GM18873 (cell line): ENCODE measurements around the gene ALAD.
"Not testable (repeated sequence)": the region's sequence is repeated elsewhere in the genome, so short reads cannot be mapped to it uniquely, and the experiment has no call there.

Experiments used
- ATAC-seq: cut with Tn5 transposase; IDR thresholded peaks from one replicate; pipeline ENCODE4 v1.9.1; 2021; ENCODE audit warnings: mild to moderate bottlenecking, moderate library complexity, moderate number of reproducible peaks; ENCODE audit not compliant: unreplicated experiment, low FRiP score

ALAD gene

DNA sequence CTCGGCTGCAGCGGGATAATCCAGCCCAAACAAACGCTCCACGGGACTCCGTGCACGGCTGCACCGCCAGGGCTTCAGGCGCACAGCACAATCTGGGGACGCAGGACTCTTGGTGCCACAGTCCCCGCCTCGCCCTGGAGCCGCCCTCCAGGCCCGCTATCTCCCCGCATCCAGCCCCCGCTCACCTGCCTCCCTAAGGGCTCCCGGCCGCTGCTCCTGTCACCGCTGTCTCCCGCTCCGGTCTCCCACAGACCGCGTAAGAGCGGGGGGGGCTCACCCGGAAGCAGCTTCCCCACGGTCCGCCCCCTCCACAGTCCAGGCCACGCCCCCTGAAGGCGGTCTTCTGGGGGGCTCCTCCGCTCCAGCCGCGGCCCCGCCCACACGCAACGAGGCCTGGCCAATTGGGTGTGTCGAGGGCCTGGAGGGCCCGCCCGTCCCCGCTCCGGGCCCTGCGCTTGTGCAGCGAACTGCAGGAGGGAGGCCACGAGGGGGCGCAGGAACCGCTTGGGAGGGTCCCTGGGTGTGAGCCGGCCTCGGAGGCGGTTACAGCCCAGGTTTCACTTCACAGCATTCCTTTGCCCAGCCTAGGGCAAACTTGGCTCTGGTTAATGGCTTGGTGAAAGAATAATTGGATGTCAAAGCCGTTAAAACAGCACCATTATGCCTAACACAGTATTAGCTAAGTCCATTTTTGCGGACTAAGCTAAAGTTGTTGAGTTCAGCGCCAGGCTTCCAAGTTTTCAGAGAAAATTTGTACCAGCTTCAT, at the start of gene ALAD:
ALAD (minus strand) TSS at position 258 of the 766 bp plus-strand sequence. CDS start 7,725 bp downstream, outside the sequence.
- ATAC-seq = peak; percentile 91

DNA sequence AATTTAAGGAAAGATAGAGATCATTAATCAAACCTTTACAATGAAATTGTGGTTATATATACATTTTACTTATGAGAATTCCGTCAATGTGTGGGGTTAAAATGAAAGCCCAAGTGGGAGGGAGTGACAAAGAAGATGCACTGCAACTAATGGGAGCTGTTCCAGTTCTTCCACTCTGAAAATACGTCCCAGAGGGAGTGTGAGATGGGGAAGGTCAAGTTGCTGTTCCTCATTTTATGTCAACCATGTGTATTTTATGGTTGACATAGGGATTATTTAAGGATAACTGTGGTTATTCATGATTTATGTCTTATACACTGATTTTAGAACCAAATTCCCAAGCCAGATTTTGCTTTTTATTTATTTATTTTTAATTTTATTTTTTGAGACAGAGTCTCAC, 48.3 kb upstream of the ALAD start:
- ATAC-seq = no peak

DNA sequence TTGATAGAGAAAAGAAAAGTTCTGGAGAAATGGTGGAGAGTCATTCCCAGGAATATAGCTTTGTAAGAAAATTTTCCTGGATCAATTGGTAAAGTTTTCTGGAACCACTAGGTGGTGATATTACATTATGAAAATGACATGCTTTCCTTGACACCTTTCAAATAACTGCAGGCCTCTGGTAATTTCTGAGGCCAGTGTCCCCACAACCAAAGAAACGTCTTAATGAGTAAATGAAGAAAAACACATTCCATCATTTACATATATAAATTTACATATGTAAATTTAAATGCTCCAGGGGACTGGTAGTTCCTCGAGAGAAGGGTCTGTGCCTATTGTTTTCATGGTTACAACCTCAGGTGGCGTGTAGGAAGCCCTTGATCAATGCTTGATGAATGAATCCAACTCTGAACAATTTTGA, 45.2 kb upstream of the ALAD start:
- no peak for ATAC-seq

DNA sequence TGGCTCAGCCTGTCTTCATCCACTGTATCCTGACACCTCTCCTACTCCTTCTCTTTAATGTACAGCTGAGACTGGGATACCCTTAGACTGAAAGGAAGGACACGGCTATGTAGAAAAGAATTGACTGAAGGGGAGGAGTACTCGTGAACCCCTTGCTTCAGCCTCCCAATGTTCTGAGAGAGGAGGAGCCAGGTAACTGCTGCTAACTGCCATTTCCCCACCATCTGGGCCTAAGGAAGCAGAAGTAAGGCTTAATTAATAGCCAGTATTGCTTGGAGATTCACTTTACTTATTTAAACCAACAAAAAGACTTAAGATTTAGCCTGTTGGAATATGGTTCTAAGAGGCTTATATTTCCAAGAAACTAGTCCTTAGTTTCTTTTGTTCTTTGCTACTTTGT, 43.7 kb upstream of the ALAD start:
- ATAC-seq = no peak

DNA sequence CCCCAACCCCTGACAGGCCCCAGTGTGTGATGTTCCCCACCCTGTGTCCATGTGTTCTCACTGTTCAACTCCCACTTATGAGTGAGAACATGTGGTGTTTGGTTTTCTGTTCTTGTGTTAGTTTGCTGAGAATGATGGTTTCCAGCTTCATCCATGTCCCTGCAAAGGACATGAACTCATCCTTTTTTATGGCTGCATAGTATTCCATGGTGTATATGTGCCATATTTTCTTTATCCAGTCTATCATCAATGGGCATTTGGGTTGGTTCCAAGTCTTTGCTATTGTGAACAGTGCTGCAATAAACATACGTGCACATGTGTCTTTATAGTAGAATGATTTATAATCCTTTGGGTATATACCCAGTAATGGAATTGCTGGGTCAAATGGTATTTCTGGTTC, 36.6 kb upstream of the ALAD start:
- not testable (repeated sequence) for ATAC-seq

DNA sequence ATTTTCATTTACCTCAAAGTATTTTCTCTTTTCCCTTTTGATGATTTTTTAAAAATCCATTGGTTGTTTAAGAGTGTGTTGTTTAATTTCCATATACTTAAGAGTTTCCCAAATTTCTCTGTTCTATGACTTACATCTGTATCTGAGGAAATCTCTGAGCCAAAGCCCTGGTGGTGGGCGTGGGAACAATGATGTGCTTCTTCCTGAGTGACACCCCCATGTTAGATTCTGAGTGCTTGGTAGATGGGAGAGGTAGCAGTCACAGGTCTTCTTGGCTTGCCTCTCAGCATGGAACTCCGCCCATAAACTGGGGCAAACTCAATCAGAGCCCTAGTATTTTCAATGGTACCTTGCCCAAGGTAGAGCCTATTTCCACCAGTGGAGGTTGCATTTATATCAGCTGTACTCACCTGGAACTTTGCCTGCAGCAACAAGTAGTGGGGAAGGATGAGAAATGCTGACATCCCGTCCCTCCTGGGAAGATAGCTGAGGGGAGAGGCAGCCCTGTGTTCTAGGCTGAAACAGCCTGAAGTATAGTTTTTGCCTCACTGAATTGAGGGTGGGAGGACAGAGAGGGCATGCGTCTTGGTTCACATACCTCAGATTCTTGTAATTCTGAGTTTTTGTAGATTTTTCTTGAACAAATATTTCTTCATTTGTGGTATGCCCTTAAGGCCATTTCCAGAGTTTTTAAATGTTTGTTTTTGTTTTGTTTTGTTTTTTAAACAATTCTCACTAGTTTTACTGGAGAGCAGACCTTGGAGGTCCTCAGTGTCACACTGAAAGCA, 35.8 kb upstream of the ALAD start:
- no peak for ATAC-seq

DNA sequence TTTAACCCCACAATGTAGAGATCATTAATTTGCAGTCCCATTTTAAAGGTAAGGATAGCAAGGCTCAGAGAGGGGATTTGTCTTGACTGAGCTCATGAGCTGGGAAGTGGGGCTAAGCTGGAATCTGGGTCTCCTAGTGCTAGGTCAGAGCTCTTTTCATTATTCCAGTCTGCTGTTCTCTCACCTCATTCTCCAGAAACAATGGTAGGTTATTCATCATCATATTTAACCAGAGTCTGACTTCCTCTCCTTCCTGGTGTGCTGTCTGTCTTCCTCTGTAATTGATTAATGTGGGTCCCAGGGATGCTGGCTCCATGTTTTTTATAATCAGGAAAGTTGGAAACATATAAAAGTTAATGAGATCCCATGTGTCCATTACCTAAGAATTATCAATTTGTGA, 30.1 kb upstream of the ALAD start:
- ATAC-seq = no peak

DNA sequence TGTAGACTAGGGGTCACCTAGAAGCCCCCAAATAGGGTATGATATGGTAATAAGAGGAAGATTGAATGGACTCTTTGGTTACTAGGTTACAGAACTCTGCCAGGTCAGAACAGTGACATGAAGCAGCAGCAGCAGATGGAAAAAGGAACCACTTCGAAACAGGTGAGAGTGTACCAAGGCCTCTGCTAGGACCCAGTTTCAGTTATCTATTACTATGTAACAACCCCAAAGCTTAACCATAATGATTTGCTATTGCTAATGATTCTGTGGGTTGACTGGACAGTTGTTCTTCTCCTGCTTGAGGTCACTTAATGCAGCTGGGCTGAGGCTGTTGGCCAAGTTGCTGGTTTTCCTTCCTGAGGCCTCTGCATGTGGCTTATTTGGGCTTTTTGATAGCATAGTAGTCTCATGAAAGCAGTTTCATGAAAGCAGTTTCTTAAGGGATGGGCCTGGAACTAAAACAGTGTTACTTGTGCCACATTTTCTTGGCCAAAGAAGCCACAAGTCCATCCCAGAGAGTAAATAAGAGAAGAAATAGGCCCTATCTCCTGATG, 27.1 kb upstream of the ALAD start:
- no peak for ATAC-seq

DNA sequence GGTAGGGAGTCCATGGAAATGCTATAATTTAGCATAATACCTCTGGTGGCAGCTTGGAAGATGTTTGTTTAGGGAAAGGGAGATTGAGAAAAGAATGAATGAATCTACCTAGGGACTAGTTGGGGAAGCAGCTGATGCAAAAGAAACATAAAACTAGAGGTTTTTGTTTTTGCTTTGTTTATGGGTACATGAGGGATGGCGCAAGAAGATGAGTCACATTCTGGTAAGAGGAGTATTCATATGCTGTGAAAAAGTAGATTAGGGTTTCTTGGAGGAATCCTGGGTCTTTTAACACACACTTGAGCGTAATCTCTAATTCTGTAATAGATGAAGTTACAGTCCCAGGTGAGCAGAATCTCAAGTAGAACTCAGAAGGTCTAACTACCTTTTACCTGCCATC, 26.5 kb upstream of the ALAD start:
- ATAC-seq = no peak

DNA sequence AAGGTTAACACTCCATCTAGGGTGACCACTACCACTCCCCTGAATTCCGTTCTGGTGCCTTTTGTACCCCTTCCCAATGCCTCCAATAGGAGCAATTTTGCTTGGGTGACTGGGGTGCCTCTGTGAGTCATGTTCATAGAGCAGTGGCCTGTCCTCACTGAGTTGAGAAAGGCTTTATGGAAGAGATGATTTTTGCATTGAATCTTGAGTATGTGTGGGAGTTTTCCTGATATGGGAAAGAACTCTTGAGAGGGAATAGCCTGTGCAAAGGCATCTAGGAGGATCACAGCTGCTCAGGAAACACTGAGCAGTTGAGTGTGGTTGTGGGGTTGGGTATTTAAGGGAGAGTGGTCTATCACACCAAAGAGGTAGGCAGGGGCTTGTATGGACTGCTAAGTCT, 25.6 kb upstream of the ALAD start:
- ATAC-seq = no peak

DNA sequence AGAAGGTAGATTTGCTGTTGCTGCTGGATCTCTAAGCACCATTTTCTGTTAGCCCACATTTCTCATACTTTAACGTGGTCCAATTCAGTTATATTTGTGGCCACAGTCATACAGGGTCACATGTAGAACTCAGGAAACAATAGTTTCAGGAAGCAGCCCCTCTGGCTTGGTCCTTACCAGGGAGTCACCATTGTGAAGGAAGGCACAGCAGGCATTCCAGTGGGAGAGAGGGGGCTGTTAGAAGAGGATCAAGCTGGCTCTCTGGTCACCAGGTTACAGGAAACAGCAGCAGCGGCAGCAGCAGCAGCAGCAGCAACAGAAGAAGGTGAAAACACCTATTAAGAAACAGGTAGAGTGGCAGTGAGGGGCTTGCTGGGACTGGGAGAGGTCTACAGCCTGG, 24.0 kb upstream of the ALAD start:
- ATAC-seq = no peak

DNA sequence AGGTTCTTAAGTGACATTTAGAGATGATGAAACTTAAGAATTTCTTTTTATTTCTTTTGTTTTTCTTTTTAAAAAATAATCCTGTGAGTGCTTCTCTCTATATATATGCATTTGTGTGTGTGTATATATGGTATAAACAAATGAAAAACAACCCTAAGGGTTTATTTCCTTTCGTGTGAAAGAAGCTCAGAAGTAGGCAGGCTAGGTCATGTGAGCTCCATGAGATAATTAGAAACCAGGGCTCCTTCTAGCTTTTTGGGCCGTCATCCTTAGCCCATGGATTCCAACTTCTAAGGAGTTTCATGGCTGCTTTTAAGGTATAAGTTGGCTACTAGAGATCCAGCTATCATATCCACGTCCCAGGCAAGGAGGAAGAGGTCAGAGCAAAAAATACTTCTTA, 20.6 kb upstream of the ALAD start:
- no peak for ATAC-seq

DNA sequence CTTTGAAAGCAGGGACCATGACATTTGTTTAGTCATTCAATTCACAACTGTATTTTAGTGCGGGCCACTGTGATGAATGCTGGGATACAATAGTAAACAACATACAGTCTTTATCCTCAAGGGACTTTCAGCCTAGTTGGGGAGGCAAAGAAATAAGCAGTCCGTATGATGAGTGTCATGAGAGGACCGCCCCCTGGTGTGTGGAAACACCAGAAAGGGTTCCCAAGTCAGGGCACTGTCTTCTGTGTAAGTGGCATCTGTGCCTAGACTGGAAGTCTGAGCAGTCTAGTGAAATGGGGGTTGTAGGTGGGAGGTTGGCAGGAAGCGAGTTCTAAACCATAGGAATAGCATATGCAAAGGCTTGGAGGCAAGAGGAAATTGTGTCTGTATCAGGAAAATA, 16.3 kb upstream of the ALAD start:
- no peak for ATAC-seq

DNA sequence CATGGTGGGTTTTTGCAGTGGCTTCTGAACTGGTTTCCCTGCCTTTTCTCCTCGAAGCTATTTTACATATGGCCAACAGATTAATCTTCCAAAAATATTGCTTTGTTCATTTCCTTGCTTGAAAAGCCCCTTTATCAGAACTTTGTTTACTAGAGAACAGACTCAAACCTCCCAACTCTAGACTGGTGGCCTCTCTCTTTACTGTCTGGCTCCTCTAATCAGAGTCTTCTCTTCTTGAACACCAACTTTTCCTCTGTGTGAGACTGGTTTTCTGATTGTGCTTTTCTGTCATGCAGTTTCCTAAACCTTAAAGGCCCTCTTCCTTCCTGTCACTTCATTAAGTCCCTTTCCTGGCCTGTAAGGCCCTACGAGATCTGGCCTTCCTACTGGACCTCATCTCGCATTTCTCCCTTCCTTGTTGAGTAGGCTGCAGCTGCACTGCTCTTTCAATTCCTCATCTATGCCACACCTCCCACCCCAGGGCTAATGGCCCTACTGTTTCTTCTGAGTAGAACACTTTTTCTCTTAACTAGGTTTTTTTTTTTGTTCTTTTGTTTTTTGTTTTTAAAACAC, 15.2 kb upstream of the ALAD start:
- ATAC-seq = peak; percentile 70

DNA sequence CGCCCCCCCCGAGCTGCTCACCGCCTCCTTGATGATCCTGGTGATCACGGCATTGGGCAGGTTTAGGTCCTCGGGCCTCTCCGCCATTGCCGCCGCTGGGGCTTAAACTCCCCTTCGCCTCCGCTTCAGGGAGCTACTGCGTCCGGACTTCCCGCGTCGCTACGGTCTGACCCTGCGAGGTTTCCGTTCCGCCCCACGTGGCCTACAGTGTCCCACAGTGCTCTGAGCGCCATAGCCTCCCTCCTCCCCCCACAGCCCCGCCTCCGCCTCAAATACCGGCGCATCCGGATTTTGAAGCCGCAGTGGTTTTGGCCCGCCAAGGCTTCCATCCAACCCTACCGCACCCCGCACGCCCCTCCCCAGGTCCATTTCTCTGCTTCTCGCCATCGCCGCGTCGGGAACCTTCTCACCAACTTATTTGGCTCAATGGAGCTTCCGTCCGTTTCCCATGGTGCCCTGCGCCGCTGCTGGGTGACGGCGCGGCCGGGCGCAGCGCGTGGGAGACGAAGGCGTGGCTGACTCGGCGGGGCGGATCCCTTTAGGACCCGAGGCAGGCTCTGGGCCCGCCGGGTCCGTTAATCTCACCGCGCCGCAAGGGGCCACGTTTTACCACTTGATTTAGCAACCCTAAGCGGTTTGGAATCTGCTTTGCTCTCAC, 9.3 kb upstream of the ALAD start, which contains the start of the genes C9orf43 and POLE3:
C9orf43 (plus strand) TSS at position 541 of the 658 bp plus-strand sequence. CDS start 2,747 bp downstream, outside the sequence.
POLE3 (minus strand) TSS at position 469 of the 658 bp plus-strand sequence; CDS start at position 87, 382 bp downstream.
- ATAC-seq = peak; percentile 88

DNA sequence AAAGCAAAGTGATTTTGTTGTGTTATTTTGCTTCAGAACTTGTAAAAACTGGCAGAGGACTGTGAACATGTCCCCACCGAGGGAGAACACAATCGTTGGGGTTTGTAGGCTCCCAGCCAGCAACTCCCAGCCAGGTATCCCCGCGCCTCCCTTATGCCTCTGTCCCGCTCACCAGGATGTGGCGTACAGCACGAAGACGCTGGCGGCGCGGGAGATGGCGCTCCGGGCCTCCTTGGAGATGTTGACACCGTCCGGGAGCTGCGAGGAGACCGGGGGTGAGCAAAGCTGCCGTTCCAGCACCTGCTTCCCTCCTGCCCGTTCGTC, 8.8 kb upstream of the ALAD start:
- peak; percentile 3 for ATAC-seq

DNA sequence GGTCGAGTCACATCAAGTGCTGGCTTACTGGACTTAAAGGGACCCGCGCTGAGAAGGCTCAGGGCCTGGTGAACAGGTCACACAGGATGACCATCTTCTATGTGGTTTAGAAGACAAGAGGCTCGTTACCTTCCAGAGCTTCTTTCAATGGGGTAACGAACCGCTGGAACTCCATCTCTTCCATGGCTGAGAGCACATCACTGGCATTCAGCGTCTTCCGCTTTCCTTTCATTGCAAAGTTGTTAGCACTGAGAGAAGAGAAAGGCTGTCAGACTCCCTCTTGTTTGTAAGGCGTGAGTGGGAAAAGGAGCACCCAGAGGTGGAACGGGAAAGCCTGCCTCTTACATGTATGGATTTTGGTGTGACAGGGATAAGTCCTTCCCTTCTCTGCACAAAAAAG, 8.4 kb upstream of the ALAD start:
- no peak for ATAC-seq

DNA sequence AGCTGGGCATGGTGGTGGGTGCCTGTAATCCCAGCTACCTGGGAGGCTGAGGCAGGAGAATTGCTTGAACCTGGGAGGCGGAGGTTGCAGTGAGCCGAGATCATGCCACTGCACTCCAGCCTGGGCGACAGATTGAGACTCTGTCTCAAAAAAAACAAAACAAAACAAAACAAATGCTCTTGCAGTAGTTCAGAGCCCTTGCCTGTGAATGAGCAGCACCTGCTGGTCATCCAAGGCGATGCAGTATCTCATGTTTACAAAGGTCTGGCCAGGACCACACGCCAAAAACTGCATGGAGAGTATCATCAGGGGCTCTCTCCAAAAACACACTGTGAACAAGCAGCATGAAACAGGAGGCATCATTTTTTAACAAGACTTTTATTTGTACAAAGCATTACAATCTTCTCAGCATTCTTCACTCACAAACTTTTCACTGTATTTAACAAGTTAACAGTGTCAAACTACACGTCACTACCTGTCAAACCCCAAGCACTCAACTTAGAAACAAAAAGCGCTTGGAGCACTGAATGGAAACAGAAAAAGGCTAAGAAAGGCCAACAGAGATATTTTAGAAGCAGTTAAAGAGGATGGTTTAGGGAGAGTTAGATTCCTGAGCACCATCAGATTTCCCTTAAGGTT, 5.9 kb upstream of the ALAD start:
- ATAC-seq = not testable (repeated sequence)

DNA sequence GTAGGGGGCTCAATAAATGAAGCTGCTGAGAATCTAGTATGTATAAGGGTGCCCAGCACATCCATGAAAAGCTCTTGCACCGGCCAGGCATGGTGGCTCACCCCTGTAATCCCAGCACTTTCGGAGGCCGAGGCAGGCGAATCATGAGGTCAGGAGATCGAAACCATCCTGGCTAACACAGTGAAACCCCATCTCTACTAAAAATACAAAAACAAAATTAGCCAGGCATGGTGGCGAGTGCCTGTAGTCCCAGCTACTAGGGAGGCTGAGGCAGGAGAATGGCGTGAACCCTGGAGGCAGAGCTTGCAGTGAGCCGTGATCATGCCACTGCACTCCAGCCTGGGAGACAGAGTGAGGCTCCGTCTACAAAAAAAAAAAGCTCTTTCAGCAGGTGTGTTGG, 5.3 kb upstream of the ALAD start:
- not testable (repeated sequence) for ATAC-seq

DNA sequence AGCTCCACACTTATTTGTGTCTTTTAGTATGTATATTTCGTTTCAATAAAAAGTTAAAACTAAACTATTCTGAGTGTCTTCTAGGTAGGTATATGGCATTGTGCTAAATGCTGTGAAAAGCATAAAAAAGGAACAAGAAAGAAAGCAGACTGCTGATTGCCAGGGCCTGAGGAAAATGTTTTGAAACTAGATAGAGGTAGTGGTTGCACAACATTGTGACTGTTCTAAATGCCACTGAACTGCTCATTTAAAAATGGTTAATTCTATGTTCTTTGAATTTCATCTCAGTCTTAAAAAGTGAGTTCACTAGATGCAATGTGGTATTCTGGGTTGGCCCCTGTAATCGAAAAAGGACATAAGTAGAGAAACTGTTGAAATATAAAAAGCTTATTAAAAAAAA, 2.6 kb upstream of the ALAD start:
- ATAC-seq = no peak
